Cerebellar cortex (tissue), 1 donor: ENCODE data around the gene STAT4.

ENCODE experiments used
- DNase-seq: peaks from one replicate; pipeline ENCODE4 v3.0.0-alpha.2; 2015; ENCODE audit warnings: low spot score

The STAT4 gene

GRCh38 chr2:191043438-191043837 is 107.4 kb downstream of the STAT4 start:
- no peak for DNase-seq

- no peak for DNase-seq
Observed at GRCh38 chr2:191041418-191042161, 109.2 kb downstream of the STAT4 start.

- no peak for DNase-seq
Observed at GRCh38 chr2:191039616-191040015, 111.2 kb downstream of the STAT4 start.

GRCh38 chr2:191038741-191039140 is 112.1 kb downstream of the STAT4 start:
- DNase-seq, result no peak

- no peak for DNase-seq
Observed at GRCh38 chr2:191038241-191038725, 112.5 kb downstream of the STAT4 start.

- DNase-seq, result no peak
Observed at GRCh38 chr2:191037351-191037750, 113.4 kb downstream of the STAT4 start.

- no peak for DNase-seq
Observed at GRCh38 chr2:191036363-191036762, 114.4 kb downstream of the STAT4 start.

GRCh38 chr2:191032588-191033429 is 118.0 kb downstream of the STAT4 start:
- no peak for DNase-seq

GRCh38 chr2:191031256-191031655 is 119.5 kb downstream of the STAT4 start:
- DNase-seq, result no peak

GRCh38 chr2:191030521-191031154 is 120.2 kb downstream of the STAT4 start:
- DNase-seq, result peak; percentile 48

GRCh38 chr2:191029280-191029950 is 121.4 kb downstream of the STAT4 start:
- DNase-seq, result no peak

- DNase-seq, result no peak
Observed at GRCh38 chr2:191026377-191026776, 124.4 kb downstream of the STAT4 start.

- no peak for DNase-seq
Observed at GRCh38 chr2:191025135-191025534, 125.7 kb downstream of the STAT4 start.

- DNase-seq, result no peak
Observed at GRCh38 chr2:191023235-191023679, 127.5 kb downstream of the STAT4 start.

- no peak for DNase-seq
Observed at GRCh38 chr2:191020742-191021381, 129.9 kb downstream of the STAT4 start.

- DNase-seq, result peak; percentile 93
Observed at GRCh38 chr2:191020221-191020741, 130.5 kb downstream of the STAT4 start.

GRCh38 chr2:191019376-191019775 is 131.4 kb downstream of the STAT4 start:
- DNase-seq, result no peak

GRCh38 chr2:191018643-191019119 is 132.1 kb downstream of the STAT4 start:
- DNase-seq, result no peak

- no peak for DNase-seq
Observed at GRCh38 chr2:191018048-191018447, 132.7 kb downstream of the STAT4 start.

- DNase-seq, result no peak
Observed at GRCh38 chr2:191015831-191016230, 135.0 kb downstream of the STAT4 start.

- DNase-seq, result no peak
Observed at GRCh38 chr2:191015239-191015638, 135.6 kb downstream of the STAT4 start.
